ENCODE measurements around the gene DOC2A. TPM values are rescaled to one million over a fixed set of nuclear protein-coding genes. Genes with fewer than 3 reads are reported as not detected.

The DOC2A gene
- total and polyA plus RNA-seq, 11 donors, result 0.09 to 1.4 (median 0.88) TPM; not detected in 4

DNA sequence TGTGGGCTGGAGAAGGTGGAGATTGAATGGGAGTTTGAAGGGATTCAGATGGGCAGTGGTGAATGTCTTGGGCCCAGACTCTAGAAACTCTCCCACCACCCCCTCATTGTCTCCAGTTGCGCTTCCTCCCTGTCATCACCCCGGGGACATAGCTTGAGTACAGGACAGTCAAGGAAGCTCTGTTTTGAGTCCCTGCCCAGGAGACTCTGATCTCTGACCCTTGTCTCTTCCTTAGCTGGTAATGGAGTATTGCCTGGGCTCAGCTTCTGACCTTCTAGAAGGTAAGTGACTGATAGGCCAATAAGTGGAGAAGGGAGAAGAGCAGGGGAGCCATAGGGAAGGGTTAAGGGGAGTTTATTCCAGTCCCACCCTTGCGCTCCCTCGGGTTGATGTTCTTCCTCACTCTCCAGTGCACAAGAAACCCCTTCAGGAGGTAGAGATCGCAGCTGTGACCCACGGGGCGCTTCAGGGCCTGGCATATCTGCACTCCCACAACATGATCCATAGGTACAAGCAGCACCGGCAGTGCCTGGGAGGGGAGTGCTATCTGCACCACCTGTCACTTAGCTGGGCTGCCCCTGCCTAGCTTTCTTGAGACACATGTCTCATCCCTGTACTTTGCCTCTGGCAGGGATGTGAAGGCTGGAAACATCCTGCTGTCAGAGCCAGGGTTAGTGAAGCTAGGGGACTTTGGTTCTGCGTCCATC, 32.1 kb downstream of the DOC2A start:
- peaks cover 0 to 57% (median 35%) of the 10 kb centered on the region in 12 donors for H3K4me1 ChIP-seq
- no peaks in the 10 kb centered on the region for H3K27me3 ChIP-seq
- H3K27ac ChIP-seq, result peak overlapping the region in 11 of 12 donors; percentile 47 to 99 (median 96)
- H3K4me3 ChIP-seq, result peak overlapping the region in 1 of 12 donors; percentile 90
- no peaks in the 10 kb centered on the region for H3K9me3 ChIP-seq
- DNase-seq (no peak), ATAC-seq (no peak)
- WGBS, 4 donors, result 72 to 83% (median 77%) methylated on average over 8 to 9 of the region's 9 CpGs
- intact Hi-C loops (cut with DNase I), result loop anchor here in 3 of 10 donors (5.0 kb wide), 3 partner anchors 166 to 669 kb away; partner anchors contain the start of genes MAZ (in 1 of the 3) and PRRT2 (in 1 of the 3)
- peaks cover 0 to 64% (median 61%) of the 10 kb centered on the region in 9 donors for H3K36me3 ChIP-seq
- TF ChIP-seq CTCF (IDR thresholded peaks at IDR 0.05) (no peak), POLR2A (IDR thresholded peaks at IDR 0.05) (no peak)

- H3K4me3 ChIP-seq, result peak overlapping the region in 6 of 12 donors; percentile 70 to 98 (median 90)
These were observed 32.7 kb downstream of the DOC2A start for GRCh38 chr16:29978081-29978480.

GRCh38 chr16:29977063-29977825, 33.6 kb downstream of the DOC2A start:
- Histone ChIP-seq H3K27me3 (no peaks in the 10 kb centered on the region), H3K27ac (peak overlapping the region; percentile 67 to 99 (median 96)), H3K9me3 (no peaks in the 10 kb centered on the region), H3K36me3 (peaks cover 0 to 52% (median 48%) of the 10 kb centered on the region in 9 donors), H3K4me3 (peak overlapping the region in 9 of 12 donors; percentile 70 to 98 (median 90)), H3K4me1 (peaks cover 0 to 57% (median 37%) of the 10 kb centered on the region in 12 donors)
- 53 to 63% (median 62%) methylated on average over 7 to 9 of the region's 9 CpGs for WGBS, 4 donors
- DNase-seq (peak in 3 of 5 donors; percentile 60 to 63 (median 61)), ATAC-seq (peak in 1 of 4 donors; percentile 19)
- intact Hi-C loops (cut with DNase I), result loop anchor here in 6 of 10 donors (1.0 to 5.0 kb wide), 6 partner anchors 14 to 670 kb away; partner anchors contain the start of genes HIRIP3 (in 3 of the 6), MAZ (in 1 of the 6) and PRRT2 (in 1 of the 6)
- no peak for TF ChIP-seq CTCF (IDR thresholded peaks at IDR 0.05)
- no peak for TF ChIP-seq POLR2A (IDR thresholded peaks at IDR 0.05)

More at GRCh38 chr16:29978081-29978480, 32.7 kb downstream of the DOC2A start:
- TF ChIP-seq CTCF (IDR thresholded peaks at IDR 0.05), result no peak
- TF ChIP-seq POLR2A (IDR thresholded peaks at IDR 0.05), result no peak
- intact Hi-C loops (cut with DNase I), result loop anchor here in 3 of 10 donors (5.0 kb wide), 3 partner anchors 166 to 669 kb away; partner anchors contain the start of genes MAZ (in 1 of the 3) and PRRT2 (in 1 of the 3)
- Histone ChIP-seq H3K4me1 (peaks cover 0 to 57% (median 36%) of the 10 kb centered on the region in 12 donors), H3K27ac (peak overlapping the region; percentile 47 to 99 (median 96)), H3K9me3 (no peaks in the 10 kb centered on the region), H3K36me3 (peaks cover 0 to 57% (median 55%) of the 10 kb centered on the region in 9 donors), H3K27me3 (no peaks in the 10 kb centered on the region)
- 89 to 94% (median 90%) methylated on average over 9 of the region's 9 CpGs for WGBS, 4 donors
- ATAC-seq (no peak), DNase-seq (no peak)
